PC-3 (cell line): ENCODE results near the gene CNOT11. TPM values are rescaled to one million over a fixed set of nuclear protein-coding genes. Genes with fewer than 3 reads are reported as not detected.
"Not testable (repeated sequence)": the region's sequence is repeated elsewhere in the genome, so short reads cannot be mapped to it uniquely, and the experiment has no call there.

Experiments used
- ATAC-seq: fragments of 200-7000 bp; cut with Tn5 transposase; 2 replicates; pipeline ENCODE4 v1.9.1; 2020; ENCODE audit warnings: mild to moderate bottlenecking, moderate library complexity
- BruUV-seq: library from RNA; stranded (reverse); fragments of 400-500 nt; replicated peaks from 2 replicates; lab custom pipeline; 2021; lab: Mats Ljungman, UMichigan
- CTCF ChIA-PET: fragments of 300-600 bp; sonication (Branson Sonifier 250); formaldehyde crosslinking; loops from one replicate; lab custom pipeline; 2022; ENCODE audit warnings: antibody characterized with exemption; lab: Charles Lee
- POLR2A ChIA-PET: fragments of 300-600 bp; sonication (Branson Sonifier 250); formaldehyde crosslinking; loops from one replicate; lab custom pipeline; 2022; ENCODE audit warnings: antibody characterized with exemption; ENCODE audit not compliant: unreplicated experiment; lab: Charles Lee
- DNase-seq: peaks from one replicate; pipeline ENCODE4 v3.0.0-alpha.2; 2015
- H2AFZ ChIP-seq: fragments of 300-600 bp; sonication (generic); 2 replicates; pipeline ENCODE4 v1.6.0; 2016; ENCODE audit warnings: antibody characterized with exemption, low read length
- H3F3A ChIP-seq: fragments of 300-600 bp; sonication (generic); one replicate; pipeline ENCODE4 v1.6.0; 2017; ENCODE audit warnings: antibody characterized with exemption, low read length, control low read depth, mild to moderate bottlenecking; ENCODE audit not compliant: unreplicated experiment
- H3K27ac ChIP-seq: fragments of 300-600 bp; sonication (generic); 2 replicates; pipeline ENCODE4 v1.5.1; 2016; ENCODE audit warnings: mild to moderate bottlenecking, low read length
- H3K27me3 ChIP-seq: fragments of 300-600 bp; sonication (generic); 2 replicates; pipeline ENCODE4 v1.6.1; 2016; ENCODE audit warnings: low read length, mixed read lengths
- H3K36me3 ChIP-seq: fragments of 300-600 bp; sonication (generic); 2 replicates; pipeline ENCODE4 v1.6.1; 2016; ENCODE audit warnings: low read depth, mixed run types, low read length, mixed read lengths
- H3K4me1 ChIP-seq: fragments of 300-600 bp; sonication (generic); 2 replicates; pipeline ENCODE4 v1.5.1; 2016; ENCODE audit warnings: low read length; ENCODE audit not compliant: insufficient read depth
- H3K4me2 ChIP-seq: fragments of 300-600 bp; sonication (generic); 2 replicates; pipeline ENCODE4 v1.6.0; 2016; ENCODE audit warnings: low read length
- H3K4me3 ChIP-seq: fragments of 300-600 bp; sonication (generic); 2 replicates; pipeline ENCODE4 v1.5.1; 2016; ENCODE audit warnings: mild to moderate bottlenecking, low read length, mixed read lengths
- H3K79me2 ChIP-seq: fragments of 300-600 bp; sonication (generic); 2 replicates; pipeline ENCODE4 v1.6.1; 2017; ENCODE audit warnings: low read length, mixed read lengths
- H3K9ac ChIP-seq: fragments of 300-600 bp; sonication (generic); 2 replicates; pipeline ENCODE4 v1.6.0; 2016; ENCODE audit warnings: mild to moderate bottlenecking, low read length
- H3K9me2 ChIP-seq: fragments of 300-600 bp; sonication (generic); replicated peaks from 2 replicates; pipeline ENCODE4 v1.6.1; 2016; ENCODE audit warnings: mixed run types, low read length, mixed read lengths
- H3K9me3 ChIP-seq: fragments of 300-600 bp; sonication (generic); 2 replicates; pipeline ENCODE4 v1.6.1; 2016; ENCODE audit warnings: low read length, mixed read lengths
- H4K20me1 ChIP-seq: fragments of 300-600 bp; sonication (generic); 2 replicates; pipeline ENCODE4 v1.6.1; 2016; ENCODE audit warnings: low read length, mixed read lengths
- CTCF ChIP-seq: fragments of 300-600 bp; sonication (generic); conservative IDR thresholded peaks from 2 replicates; pipeline ENCODE4 v1.5.1; 2017; ENCODE audit warnings: antibody characterized with exemption, low read depth, mild to moderate bottlenecking, low read length
- EZH2 ChIP-seq: fragments of 300-600 bp; sonication (generic); IDR thresholded peaks from one replicate; pipeline ENCODE4 v1.6.1; 2017; ENCODE audit warnings: antibody characterized with exemption, mild to moderate bottlenecking, low read length; ENCODE audit not compliant: unreplicated experiment
- EZH2phosphoT487 ChIP-seq: fragments of 300-600 bp; sonication (generic); IDR thresholded peaks from 2 replicates; pipeline ENCODE4 v1.6.1; 2018; ENCODE audit warnings: mild to moderate bottlenecking, antibody characterized with exemption, low read length, borderline replicate concordance
- intact Hi-C: fragments of 100-400 bp; cut with micrococcal nuclease; formaldehyde crosslinking; loops from 2 replicates; pipeline ENCODE4 v1.9.0; 2023
- total RNA-seq: library from RNA; depleted of rRNA; stranded (reverse); fragments of >200 nt; gene quantifications from 2 replicates; pipeline ENCODE4 v1.2.3, GENCODE V29; 2014

CNOT11 gene
- total RNA-seq, 1 experiment from 2014 or later: 48.5 TPM

GRCh38 chr2:101238930-101239759, 13.5 kb upstream of the CNOT11 start:
- intact Hi-C loops: no loop called here
- peaks cover 22% of the 10 kb centered on the region for H3K4me1 ChIP-seq
- peak; percentile 78 for ATAC-seq
- no TSS peak for BruUV-seq
- H4K20me1 ChIP-seq: no peaks in the 10 kb centered on the region
- no peaks in the 10 kb centered on the region for H3K27me3 ChIP-seq
- peak overlapping the region; percentile 61 for H3K27ac ChIP-seq
- H3K9me2 ChIP-seq: no peaks in the 10 kb centered on the region
- H3F3A ChIP-seq: no peaks in the 10 kb centered on the region
- H2AFZ ChIP-seq: peak overlapping the region; percentile 90
- ChIA-PET POLR2A (interaction anchor here (0.6 kb wide), 1 partner anchor 99 kb away, joined by 16 read pairs; no protein-coding TSS in a partner anchor), CTCF (interaction anchor here (0.6 to 0.9 kb wide), 2 partner anchors 13 to 36 kb away, joined by 3 to 5 read pairs; partner anchors contain the start of gene CNOT11)
- no peaks in the 10 kb centered on the region for H3K79me2 ChIP-seq
- H3K9ac ChIP-seq: peak overlapping the region; percentile 35; the same call in 1 of the 2 replicates
- peak overlapping the region; percentile 58 for H3K4me3 ChIP-seq
- H3K9me3 ChIP-seq: no peaks in the 10 kb centered on the region
- peak; percentile 89 for DNase-seq
- H3K36me3 ChIP-seq: no peaks in the 10 kb centered on the region
- TF ChIP-seq EZH2 (no peak), CTCF (no peak), EZH2phosphoT487 (no peak)
- peak overlapping the region; percentile 81 for H3K4me2 ChIP-seq

GRCh38 chr2:101239760-101240118, 12.9 kb upstream of the CNOT11 start:
- BruUV-seq, H3K9me2 ChIP-seq, H3K79me2 ChIP-seq, H3F3A ChIP-seq, H3K27me3 ChIP-seq, ATAC-seq, intact Hi-C loops, DNase-seq, H3K36me3 ChIP-seq, H4K20me1 ChIP-seq, H3K9me3 ChIP-seq: not testable (repeated sequence)
- H3K4me3 ChIP-seq: peak overlapping the region; percentile 58
- peak overlapping the region; percentile 81 for H3K4me2 ChIP-seq
- peaks cover 24% of the 10 kb centered on the region for H3K4me1 ChIP-seq
- peak overlapping the region; percentile 61 for H3K27ac ChIP-seq
- CTCF ChIA-PET: interaction anchor here (0.6 to 0.9 kb wide), 3 partner anchors 12 to 198 kb away, joined by 3 to 5 read pairs (median 3); partner anchors contain the start of gene CNOT11
- H2AFZ ChIP-seq: peak overlapping the region; percentile 90
- H3K9ac ChIP-seq: peak overlapping the region; percentile 35; the same call in 1 of the 2 replicates
- POLR2A ChIA-PET: interaction anchor here (0.6 kb wide), 1 partner anchor 98 kb away, joined by 16 read pairs; no protein-coding TSS in a partner anchor

- Histone ChIP-seq H3K4me2 (peak overlapping the region; percentile 81), H2AFZ (peak overlapping the region; percentile 90), H3K9ac (peak overlapping the region; percentile 40), H3K4me1 (peaks cover 30% of the 10 kb centered on the region), H3K4me3 (peak overlapping the region; percentile 58; the same call in 1 of the 2 replicates)
- intact Hi-C loops, H3K27me3 ChIP-seq, H3K9me3 ChIP-seq, H4K20me1 ChIP-seq, ATAC-seq, H3K27ac ChIP-seq, H3F3A ChIP-seq, H3K36me3 ChIP-seq, BruUV-seq, H3K9me2 ChIP-seq, POLR2A ChIA-PET, H3K79me2 ChIP-seq: not testable (repeated sequence)
- CTCF ChIA-PET: interaction anchor here (0.6 kb wide), 1 partner anchor 37 kb away, joined by 3 read pairs; no protein-coding TSS in a partner anchor
- peak; percentile 62 for TF ChIP-seq CTCF
- DNase-seq: peak; percentile 53
These were observed 12.0 kb upstream of the CNOT11 start for GRCh38 chr2:101240694-101241093.
